Measurements from ENCODE around the gene PCNX1.

DNA sequence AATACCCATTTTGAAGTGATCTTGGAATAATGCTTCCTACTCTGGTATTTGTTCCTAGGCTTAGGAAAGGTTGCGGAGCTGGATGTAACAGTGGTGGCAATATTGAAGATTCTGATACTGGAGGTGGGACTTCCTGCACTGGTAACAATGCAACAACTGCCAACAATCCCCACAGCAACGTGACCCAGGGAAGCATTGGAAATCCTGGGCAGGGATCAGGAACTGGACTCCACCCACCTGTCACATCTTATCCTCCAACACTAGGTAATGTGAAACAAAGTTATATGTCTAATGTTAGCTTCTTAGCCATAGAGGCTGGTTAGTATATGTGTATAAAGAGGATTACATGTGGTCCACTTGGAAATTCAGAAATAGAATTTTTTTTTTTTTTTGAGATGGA, 197.9 kb downstream of the PCNX1 start:
- TF ChIP-seq EZH2 (IDR thresholded peaks at IDR 0.05; ENCODE audit: low read length, unreplicated experiment) (no peak), EZH2phosphoT487 (IDR thresholded peaks at IDR 0.05; ENCODE audit: borderline replicate concordance, low read length) (no peak)
- TF ChIP-seq, protein P1, sequence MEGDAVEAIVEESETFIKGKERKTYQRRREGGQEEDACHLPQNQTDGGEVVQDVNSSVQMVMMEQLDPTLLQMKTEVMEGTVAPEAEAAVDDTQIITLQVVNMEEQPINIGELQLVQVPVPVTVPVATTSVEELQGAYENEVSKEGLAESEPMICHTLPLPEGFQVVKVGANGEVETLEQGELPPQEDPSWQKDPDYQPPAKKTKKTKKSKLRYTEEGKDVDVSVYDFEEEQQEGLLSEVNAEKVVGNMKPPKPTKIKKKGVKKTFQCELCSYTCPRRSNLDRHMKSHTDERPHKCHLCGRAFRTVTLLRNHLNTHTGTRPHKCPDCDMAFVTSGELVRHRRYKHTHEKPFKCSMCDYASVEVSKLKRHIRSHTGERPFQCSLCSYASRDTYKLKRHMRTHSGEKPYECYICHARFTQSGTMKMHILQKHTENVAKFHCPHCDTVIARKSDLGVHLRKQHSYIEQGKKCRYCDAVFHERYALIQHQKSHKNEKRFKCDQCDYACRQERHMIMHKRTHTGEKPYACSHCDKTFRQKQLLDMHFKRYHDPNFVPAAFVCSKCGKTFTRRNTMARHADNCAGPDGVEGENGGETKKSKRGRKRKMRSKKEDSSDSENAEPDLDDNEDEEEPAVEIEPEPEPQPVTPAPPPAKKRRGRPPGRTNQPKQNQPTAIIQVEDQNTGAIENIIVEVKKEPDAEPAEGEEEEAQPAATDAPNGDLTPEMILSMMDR (conservative IDR thresholded peaks at IDR 0.05; ENCODE audit: low read depth, low read length): no peak
